GM12891 (cell line): ENCODE results near the gene HOXB7.

Experiments
- POLR2AphosphoS5 ChIP-seq: IDR thresholded peaks from 2 replicates; pipeline ENCODE4 v1.6.1; 2011; ENCODE audit warnings: low read depth, low read length, control low read depth
- TAF1 ChIP-seq: IDR thresholded peaks from 2 replicates; pipeline ENCODE4 v1.6.1; 2011; ENCODE audit warnings: low read depth, low read length, control low read depth

DNA sequence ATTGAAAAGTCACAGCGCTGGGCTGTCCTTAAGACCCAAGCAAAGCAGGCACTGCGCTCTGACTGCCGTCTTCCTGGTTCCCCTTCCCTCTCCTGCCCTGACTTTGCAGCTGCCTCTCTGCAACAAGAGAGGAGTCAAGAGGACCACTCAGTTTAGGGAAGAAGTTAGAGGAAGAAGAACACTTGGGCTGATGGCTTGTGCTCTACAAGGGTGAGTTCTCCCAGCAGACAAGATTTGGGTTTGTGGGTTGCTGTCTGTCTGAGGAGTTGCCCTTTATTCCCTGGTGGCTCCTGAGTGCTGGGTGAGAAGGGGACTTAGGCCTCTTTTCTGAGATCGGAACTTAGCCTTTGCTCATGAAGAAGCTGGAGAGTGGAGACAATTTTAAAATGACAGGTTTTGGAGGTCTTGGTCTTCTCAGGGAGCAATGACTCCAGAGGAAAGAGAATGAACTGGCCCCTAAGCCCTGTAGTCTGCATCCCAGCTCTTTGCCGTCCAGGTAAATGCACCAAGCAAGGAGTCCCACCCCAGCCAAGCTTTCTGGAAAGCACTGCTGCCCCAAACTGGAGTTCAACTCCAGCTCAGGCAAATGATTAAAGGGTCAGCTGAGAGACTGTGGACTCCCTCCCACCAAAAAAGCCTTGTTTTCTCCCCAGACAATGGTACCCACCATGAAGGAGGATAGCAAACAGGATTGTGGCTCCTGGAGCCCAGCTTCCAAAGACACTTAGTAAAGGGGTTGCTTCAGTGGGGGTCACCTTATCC, 18.0 kb upstream of the HOXB7 start:
- TF ChIP-seq TAF1 (no peak), POLR2AphosphoS5 (no peak)
